HepG2 (cell line): Measurements from ENCODE around the gene SUSD6. TPM values are rescaled to one million over a fixed set of nuclear protein-coding genes. Genes with fewer than 3 reads are reported as not detected.

Source experiments
- GPBP1L1 ChIP-seq: sonication (generic); formaldehyde crosslinking; IDR thresholded peaks from 2 replicates; pipeline ENCODE4 v1.5.0; 2020; ENCODE audit warnings: mild to moderate bottlenecking, missing genetic modification reagents
- HINFP ChIP-seq: sonication (generic); formaldehyde crosslinking; IDR thresholded peaks from 2 replicates; pipeline ENCODE4 v1.4.0; 2020; ENCODE audit warnings: low read depth, mild to moderate bottlenecking, missing genetic modification reagents
- HOXA3 ChIP-seq: sonication (generic); formaldehyde crosslinking; IDR thresholded peaks from 2 replicates; pipeline ENCODE4 v1.5.0; 2020; ENCODE audit warnings: missing genetic modification reagents
- HOXA7 ChIP-seq: sonication (generic); formaldehyde crosslinking; IDR thresholded peaks from 2 replicates; pipeline ENCODE4 v1.8.1; 2022; ENCODE audit warnings: mild to moderate bottlenecking, missing genetic modification reagents, moderate library complexity
- LCORL ChIP-seq, 2 experiments: fragments of 450-650 bp in 1 of 2; sonication (generic) in 1 of 2; formaldehyde crosslinking in 1 of 2; IDR thresholded peaks; 2 replicates each; pipeline versions ENCODE4 v1.5.0 to v1.6.1; 2017 to 2020; ENCODE audit warnings: antibody characterized with exemption in 1 of 2, missing genetic modification reagents in 1 of 2
- MYNN ChIP-seq: sonication (generic); formaldehyde crosslinking; IDR thresholded peaks from 2 replicates; pipeline ENCODE4 v1.4.0; 2020; ENCODE audit warnings: mild to moderate bottlenecking, low read depth, missing genetic modification reagents
- NFE2L1 ChIP-seq: sonication (generic); formaldehyde crosslinking; IDR thresholded peaks from 2 replicates; pipeline ENCODE4 v1.4.0; 2020; ENCODE audit warnings: missing genetic modification reagents, mild to moderate bottlenecking, borderline replicate concordance
- THAP11 ChIP-seq: IDR thresholded peaks from 2 replicates; pipeline ENCODE4 v1.6.1; 2016; ENCODE audit warnings: missing biosample characterization, missing genetic modification reagents
- ZFP90 ChIP-seq: sonication (generic); formaldehyde crosslinking; IDR thresholded peaks from 2 replicates; pipeline ENCODE4 v1.8.0; 2022; ENCODE audit warnings: missing genetic modification reagents, mild to moderate bottlenecking, inconsistent platforms, borderline replicate concordance
- ZFP91 ChIP-seq: sonication (generic); formaldehyde crosslinking; IDR thresholded peaks from 2 replicates; pipeline ENCODE4 v1.9.0; 2022; ENCODE audit warnings: missing genetic modification reagents, mild to moderate bottlenecking, borderline replicate concordance
- ZNF10 ChIP-seq: sonication (generic); formaldehyde crosslinking; IDR thresholded peaks from 2 replicates; pipeline ENCODE4 v1.4.0; 2020; ENCODE audit warnings: mild to moderate bottlenecking, low read depth, missing genetic modification reagents, borderline replicate concordance
- ZNF180 ChIP-seq: sonication (generic); formaldehyde crosslinking; IDR thresholded peaks from 2 replicates; pipeline ENCODE4 v1.4.0; 2020; ENCODE audit warnings: low read depth, missing genetic modification reagents, borderline replicate concordance
- ZNF672 ChIP-seq: sonication (generic); formaldehyde crosslinking; IDR thresholded peaks from 2 replicates; pipeline ENCODE4 v1.8.1; 2022; ENCODE audit warnings: missing genetic modification reagents
- ZNF687 ChIP-seq: sonication (generic); formaldehyde crosslinking; IDR thresholded peaks from 2 replicates; pipeline ENCODE4 v1.5.1; 2020; ENCODE audit warnings: mild to moderate bottlenecking, missing genetic modification reagents, moderate library complexity
- ZNF891 ChIP-seq: sonication (generic); formaldehyde crosslinking; IDR thresholded peaks from 2 replicates; pipeline ENCODE4 v1.5.0; 2020; ENCODE audit warnings: mild to moderate bottlenecking, missing genetic modification reagents
- ZSCAN21 ChIP-seq: sonication (generic); formaldehyde crosslinking; IDR thresholded peaks from 2 replicates; pipeline ENCODE4 v1.8.0; 2022; ENCODE audit warnings: mild to moderate bottlenecking, missing genetic modification reagents, moderate library complexity, borderline replicate concordance
- ZSCAN31 ChIP-seq: sonication (generic); formaldehyde crosslinking; IDR thresholded peaks from 2 replicates; pipeline ENCODE4 v1.5.0; 2020; ENCODE audit warnings: low read depth, mild to moderate bottlenecking, missing genetic modification reagents
- polyA plus RNA-seq, 8 experiments: library from polyadenylated mRNA; depleted of rRNA in 3 of 8; stranded (reverse) in 7 of 8; unstranded in 1 of 8; fragments of >200 nt; fragmentation: Illumina TruSeq in 4 of 8; extraction: Trizol in 4 of 8; gene quantifications; 2 replicates each; pipeline versions ENCODE4 v1.2.1 to v1.2.3, GENCODE V29; 2011 to 2016; ENCODE audit warnings: low read depth in 4 of 8, missing spikeins in 1 of 8, mixed read lengths in 1 of 8; ENCODE audit not compliant: insufficient read depth in 1 of 8
- total RNA-seq, 5 experiments: library from RNA; depleted of rRNA; stranded (reverse); fragments of >200 nt; fragmentation: Illumina TruSeq; extraction: Trizol; gene quantifications; 2 replicates each; pipeline ENCODE4 v1.2.3, GENCODE V29; 2016; ENCODE audit warnings: low read depth in 1 of 5

Gene SUSD6
- total and polyA plus RNA-seq, 2 of the 13 experiments (the other 11 are each of a cell fraction or from before 2014, with no cell fraction given) = 7.2 to 7.4 TPM

GRCh38 chr14:69693801-69694729 lies 82.7 kb downstream of the SUSD6 start (continued):
- TF ChIP-seq ZNF687 (CRISPR knock-in tag) (peak; percentile 63; the same call in 1 of the 2 replicates), ZNF891 (no peak), NFE2L1 (CRISPR knock-in tag) (0 out of 2 replicates have a peak, but pooled peaks have one; percentile 27), ZNF672 (CRISPR knock-in tag) (no peak), ZFP90 (CRISPR knock-in tag) (no peak), HOXA7 (no peak), ZNF10 (no peak), LCORL (IDR thresholded peaks at IDR 0.05) (no peak), LCORL (CRISPR knock-in tag; IDR thresholded peaks at IDR 0.05) (peak; percentile 68; the same call in 1 of the 2 replicates), GPBP1L1 (CRISPR knock-in tag) (no peak), HOXA3 (CRISPR knock-in tag) (peak; percentile 34; the same call in 1 of the 2 replicates), ZFP91 (no peak; the same call in 1 of the 2 replicates), THAP11 (CRISPR knock-in tag) (no peak; the same call in 1 of the 2 replicates), ZSCAN31 (no peak), HINFP (CRISPR knock-in tag) (no peak), ZNF180 (CRISPR knock-in tag) (no peak), ZSCAN21 (no peak), MYNN (CRISPR knock-in tag) (no peak)
